SKM-1 treated with dmso at 0.1 percent for 144 hours (cell line): ENCODE results near the gene RGL1.

ENCODE experiments used
- DNase-seq: peaks from one replicate; lab custom pipeline; 2025; ENCODE audit not compliant: unreplicated experiment; lab: John Stamatoyannopoulos, UW

RGL1 gene

DNA sequence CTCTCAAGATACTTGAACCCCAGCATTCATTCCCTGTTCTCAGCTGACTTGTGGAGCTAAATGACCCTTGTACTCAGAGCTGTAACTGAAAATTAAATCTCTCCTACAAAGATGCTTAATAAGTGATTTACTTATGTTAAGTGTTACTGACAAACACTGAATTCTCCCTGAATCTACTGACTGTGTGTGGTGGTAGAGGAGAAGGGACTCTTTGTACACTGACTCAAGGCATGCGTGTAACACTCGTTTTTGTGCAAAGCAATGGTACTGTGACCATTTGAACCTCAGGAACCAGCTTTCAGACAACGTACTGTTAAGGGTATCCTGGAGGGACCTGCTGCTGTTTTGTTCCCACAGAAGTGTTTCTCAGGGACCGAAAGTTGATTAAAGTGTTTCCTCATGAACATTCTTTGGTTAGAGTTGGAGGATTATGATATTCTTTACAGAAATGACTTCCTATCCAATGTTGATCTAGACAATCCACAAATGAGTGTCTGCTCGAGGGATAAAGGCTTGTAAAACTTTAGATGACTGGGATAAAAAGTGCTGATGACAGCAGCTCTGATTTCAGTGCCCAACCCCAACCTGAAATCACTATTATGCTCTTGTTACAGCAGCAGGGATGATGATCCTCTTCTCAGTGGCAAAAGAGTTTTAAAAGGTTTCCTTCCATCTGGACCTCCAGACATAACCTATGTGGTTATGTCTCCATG is 12.8 kb downstream of the RGL1 start:
- no peak for DNase-seq

DNA sequence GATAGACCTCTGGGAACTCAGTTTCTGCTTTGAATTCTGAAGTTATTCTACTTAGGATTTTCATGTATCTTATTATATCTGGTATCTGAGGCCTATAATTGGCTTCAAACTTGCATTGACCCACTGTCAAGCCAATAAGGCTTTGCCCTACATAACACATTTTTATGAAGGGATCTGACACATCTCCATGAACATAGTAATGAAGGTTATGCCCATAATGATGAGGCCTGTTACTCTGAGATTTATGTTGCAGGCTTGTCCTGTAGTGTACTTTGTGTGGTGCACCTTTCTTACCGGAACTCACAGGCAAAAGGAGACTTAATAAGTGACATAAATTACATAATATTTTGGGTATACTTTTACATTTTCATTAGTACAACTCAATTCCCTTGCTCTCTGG is 14.1 kb downstream of the RGL1 start:
- DNase-seq = no peak

DNA sequence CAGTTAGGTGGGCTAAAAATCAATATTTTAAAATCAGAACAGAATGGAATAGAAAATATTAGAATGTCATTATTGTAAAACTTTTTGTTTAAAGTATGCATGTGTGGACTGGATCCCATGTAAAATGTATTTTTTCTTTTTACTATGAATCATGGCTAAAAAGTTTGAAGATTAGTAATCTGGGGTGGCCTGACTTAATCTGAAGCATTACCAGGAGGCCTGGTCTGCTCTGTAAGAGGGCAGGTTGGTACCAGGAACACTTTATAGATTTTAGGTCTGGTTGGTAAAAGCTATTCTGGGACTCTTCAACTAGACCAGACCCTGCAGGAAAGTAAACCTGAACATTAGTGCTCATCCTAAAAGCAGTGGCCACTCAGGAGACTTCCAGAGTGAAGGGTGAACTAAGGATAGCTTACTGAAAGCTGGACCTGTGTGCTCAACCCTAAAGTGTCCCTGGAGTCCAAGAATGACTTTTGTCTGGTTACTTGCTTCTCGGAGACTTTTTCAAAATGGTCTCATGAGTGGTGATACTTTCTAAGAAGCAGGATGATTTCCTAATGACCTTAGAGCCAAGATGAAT is 16.5 kb downstream of the RGL1 start:
- DNase-seq = no peak

DNA sequence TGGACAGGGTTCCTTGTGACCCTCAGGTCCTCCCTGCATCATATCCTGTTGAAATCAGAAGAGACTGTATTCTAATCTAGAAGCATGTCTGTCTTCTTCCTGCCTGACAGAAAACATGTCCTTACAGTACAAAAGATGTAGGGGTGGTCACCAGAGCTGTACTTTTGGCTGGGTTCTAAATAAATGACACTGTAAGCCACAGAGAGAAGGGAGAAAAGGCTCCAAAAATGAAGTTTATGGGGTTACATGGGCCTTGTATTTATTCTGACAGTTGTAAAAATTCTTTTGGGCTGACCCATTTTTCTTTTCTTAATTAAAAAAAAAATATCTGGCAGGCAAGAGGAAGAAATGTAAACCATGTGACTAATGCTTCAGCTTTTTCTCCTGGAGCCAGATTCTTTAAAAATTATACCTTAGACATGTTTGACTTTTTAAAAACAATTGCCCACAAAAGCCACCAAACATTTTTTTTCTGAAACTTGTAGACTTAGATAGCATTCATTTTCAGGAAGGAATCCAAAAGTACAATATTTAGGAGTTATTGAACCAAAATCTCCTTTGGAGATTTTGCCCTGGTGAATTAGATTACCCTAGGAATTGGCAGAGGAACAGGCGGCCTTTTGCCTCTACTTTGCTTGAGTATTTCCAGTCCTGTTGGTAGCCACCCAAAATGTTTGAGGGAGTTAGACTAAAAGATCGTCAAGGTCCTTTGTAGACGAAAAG is 17.1 kb downstream of the RGL1 start:
- no peak for DNase-seq

DNA sequence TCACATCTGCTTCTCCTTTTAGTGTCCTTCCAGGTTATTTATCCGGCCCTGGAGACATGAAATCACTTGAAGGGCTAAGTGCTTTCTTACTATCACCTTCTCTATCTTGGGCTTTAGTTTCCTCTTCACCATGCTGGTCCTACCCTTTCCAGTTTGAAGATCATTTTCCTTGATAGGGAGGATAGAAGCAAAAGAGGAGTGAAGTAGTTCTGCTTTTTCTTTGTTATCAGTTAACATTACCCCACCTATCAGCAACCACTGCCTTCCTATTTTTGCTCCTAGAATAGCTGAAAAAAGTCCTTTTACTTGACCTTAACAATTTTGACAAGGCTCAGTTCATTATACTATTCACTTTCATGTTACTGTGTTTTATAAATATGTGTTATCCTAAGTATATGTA is 19.4 kb downstream of the RGL1 start:
- DNase-seq = no peak

DNA sequence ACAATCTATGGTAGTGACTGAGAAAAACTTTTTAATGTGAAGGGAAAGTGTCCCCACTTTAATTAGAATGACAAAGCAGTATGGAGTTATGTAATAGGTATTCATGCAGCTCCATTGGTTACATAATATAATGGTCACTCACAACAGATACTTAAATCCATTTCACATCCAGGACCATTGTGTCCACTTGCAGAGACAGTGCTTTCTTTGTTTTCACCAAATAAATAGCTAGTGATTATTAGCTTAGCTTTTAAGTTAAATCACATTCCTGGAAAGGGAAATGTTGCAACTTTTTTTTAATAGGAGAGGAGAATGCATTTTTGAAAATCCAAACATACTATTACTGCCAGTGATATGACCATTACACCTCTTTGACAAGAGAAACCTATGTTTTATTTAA is 22.9 kb downstream of the RGL1 start:
- no peak for DNase-seq

DNA sequence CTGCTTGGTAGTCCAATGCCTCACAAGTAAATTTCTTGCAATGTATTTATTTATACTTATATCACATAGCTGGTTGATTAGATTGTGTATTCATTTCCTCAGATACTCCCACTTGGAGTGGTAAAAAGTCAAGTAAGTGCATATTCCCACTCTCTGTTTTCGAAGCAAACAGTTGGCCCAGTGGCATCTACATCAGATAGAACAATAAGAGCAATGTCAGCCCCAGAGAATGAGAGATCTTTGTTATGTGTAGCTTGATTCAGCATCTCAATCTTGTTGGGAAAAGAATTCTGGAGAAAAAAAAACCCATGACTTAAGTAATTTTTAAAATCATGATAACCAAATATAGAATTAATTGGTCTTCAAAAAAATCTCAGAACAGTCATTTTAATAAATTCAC is 25.5 kb downstream of the RGL1 start:
- no peak for DNase-seq

DNA sequence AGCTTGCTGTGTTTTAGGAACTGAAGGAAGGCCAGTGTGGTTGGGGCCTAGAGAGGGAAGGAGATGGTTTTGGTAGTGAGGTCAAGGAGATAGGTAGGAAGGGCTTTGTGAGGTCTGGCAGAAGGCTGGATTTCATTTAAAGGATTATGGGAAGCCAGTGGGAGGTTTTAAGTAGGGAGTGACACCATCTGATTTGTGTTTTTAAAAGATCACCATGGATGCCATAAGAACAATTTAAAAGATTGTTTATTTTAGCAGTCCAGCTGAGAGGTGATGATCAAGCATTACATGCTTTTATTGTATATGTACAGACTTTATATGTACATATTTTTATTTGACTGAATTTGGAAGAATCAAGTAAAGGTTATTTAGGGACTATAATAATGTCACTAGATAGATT is 26.4 kb downstream of the RGL1 start:
- no peak for DNase-seq

DNA sequence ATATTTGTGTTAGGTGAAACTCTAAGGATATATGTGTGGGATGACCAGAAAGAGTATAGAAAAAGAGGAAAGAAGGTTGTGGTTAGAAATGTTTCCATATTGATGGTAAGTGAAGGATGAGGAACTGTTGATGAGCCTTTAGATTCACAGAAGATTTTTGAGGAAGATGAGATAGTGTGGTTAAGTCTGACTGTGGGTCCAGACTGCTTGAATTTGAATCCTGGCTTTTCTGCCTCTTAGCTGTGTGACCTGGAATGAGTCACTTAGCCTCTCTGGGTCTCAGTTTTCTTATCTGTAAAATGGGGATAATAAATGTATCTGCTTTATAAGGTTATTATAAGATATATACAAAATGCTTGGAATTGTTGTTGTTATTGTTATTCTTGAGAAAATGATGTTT is 27.5 kb downstream of the RGL1 start:
- peak; percentile 97 for DNase-seq

DNA sequence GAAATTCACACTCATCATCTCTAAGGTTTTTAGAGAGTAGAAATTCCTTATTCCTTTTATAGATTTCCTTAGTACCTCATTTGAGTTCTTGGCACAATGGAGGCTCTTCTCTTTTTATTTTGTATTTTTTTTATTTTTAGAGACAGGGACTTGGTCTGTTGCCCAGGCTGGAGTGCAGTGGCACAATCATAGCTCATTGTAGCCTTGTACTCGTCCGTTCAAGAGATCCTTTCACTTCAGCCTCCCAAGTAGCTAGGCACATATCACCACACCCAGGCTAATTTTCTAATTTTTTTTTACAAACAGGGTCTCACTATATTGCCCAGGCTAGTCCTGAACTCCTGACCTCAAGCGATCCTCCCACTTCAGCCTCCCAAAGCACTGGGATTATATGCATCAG is 29.6 kb downstream of the RGL1 start:
- no peak for DNase-seq

DNA sequence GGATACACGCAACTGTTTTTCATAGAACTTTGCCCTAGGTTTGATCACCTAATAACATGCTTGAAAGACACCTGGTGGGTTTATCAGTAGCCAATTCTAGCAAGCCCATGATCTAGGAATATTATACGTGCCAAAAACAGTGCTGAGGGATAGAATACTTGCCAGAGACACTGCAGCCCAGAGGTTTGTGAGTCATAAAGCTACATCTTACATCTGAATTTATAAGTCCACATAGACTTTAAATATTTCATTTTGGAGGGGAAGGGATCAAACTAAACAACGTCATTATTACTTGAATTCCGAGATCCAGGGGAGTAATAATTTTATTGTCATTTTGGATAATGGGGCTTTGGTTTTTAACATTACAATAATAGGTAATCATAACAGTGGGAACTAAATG is 31.7 kb downstream of the RGL1 start:
- no peak for DNase-seq

DNA sequence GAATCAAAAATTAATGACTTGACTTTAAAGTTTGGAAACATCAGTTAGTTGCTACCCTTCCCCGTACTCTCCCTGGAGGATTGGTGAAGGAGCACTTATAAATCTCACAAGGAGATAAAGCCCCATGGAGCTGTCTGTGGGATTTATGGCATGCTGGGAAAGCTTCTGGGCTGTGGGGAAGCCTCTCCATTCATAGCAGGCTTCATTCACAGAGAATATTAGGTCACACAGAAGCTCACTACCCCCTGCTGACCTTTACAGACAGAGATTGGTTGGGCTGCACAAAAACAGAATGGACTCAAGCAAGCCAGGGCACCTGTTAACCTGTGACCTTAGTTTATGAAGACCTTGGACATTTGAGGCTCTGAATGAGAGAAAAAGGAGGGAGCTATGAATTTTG is 32.1 kb downstream of the RGL1 start:
- DNase-seq = no peak

DNA sequence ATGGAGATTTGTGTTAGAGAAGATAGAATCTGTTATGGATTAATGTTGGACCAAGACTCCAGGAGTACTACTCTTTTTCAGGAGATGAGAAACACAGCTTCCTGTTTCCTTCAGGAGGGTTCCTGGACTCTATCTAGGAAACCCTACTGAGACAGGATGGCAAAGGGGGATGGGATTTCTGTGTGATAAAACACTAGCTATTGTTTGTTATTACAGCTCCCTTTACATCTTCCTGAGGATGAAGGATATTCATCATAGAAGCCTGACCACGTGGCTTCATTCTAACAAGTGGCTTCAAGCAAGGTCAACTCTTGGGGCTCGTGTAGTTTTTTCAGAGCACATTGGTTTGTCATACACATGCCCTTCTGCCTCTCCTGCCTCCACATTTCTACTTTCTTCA is 33.3 kb downstream of the RGL1 start:
- DNase-seq = no peak

DNA sequence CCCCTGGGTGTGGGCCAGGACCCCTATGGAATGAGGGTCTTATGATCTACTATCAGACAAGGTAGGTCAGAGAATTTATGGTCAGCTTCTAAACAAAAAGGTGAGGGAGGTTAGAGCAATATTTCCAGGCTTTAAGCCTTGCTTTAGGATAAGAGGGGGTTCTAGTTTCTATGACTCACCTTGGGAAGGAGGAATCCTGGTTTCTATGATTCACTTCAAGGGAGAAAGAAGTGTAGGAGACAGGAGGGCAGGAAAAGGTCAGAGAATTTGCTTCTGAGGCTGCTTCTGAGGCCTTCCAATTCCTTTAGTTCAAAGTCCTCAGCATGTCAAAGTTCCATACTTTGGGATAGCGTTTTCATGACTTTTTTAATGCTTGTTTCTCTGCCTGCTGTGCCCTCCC is 35.2 kb downstream of the RGL1 start:
- DNase-seq = no peak

DNA sequence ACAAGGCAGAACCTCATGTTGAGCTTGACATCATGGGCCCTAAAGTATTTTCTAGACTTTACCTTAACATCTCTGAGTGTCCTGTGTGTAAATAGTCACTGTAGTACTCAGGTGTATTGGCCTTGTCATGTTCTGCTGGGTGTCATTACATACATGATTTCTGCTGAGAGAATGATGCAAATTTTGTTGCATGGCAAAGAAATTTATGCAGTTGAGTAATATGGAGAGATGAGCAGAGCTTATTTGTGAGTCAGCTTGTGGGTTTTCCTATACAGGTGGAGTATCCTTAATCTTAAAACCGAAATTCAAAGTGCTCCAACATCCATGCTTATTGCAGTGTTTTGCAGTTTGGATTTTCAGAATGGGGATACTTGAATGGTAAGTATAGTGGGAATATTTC is 36.6 kb downstream of the RGL1 start:
- DNase-seq = no peak

DNA sequence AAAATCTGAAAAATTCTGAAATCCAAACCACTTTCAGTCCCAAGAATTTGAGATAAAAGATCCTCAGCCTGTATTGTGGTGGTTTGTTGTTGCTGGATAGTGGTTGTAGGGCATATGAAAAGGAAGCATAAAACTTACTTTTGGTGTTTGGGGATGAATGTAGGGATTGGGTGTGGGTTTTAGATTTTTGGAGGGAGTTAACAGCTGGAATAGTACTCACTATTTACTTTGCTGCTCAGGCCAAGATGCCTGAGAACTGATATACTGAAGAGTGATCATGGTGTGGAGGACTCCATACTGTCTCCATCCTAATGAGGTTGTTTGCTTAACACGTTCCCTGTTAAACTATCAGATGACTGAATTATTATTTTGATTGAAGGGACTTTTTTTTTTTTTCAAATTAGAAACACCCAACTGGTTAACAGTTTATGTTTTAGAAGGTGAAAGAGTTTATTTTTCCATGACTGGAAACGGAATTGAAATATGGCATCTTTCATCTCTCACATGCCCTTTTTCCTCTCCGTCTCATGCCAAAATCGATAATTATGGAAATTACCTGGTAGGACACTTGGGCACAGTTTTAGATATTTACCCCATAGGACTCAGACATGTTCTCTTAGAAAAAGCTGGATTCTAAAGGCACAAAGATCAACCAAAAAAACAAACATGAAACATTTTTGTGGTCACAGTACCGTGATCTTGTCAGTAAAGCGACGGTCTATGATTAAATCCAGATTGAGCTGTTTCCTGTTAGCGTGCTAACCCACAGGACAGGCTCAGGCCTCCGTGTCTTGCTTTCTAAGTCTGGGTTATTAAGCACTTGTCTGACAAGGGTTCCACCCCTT is 37.3 kb downstream of the RGL1 start:
- DNase-seq = no peak

DNA sequence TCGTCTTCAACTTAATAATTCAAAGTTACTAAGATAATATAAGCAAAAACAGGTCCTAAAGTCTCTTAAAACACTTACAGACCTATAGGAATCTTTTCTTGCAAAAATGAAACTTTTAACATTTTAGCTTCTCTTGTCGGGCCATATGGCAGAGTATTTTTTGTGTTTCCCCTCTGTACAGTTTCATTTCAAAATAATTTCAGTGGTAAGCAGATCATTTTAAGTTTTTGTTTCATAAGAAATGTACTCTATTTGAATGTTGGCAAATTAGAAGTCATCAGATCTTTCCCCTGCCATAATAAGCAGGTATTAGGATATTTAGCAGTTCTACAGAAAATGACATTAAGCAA is 37.9 kb downstream of the RGL1 start:
- no peak for DNase-seq

DNA sequence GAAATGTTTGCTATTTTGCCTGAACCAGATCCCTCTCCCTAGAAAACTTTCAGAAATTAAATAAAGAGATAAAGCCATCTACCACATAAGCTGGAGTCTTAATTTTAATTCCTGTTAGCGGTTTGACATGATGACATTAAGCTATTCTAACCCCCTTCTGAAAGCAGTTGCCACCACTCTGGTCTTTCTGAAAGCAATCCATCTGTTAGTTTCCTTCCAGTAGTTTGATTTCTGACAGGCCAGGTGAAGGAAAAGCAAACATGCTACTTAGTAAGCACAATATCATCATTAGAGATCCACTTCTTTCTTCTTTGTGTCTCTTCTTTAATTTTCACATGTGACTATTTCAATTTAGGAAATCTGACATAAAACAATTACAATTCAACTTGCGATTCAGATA is 39.9 kb downstream of the RGL1 start:
- no peak for DNase-seq

DNA sequence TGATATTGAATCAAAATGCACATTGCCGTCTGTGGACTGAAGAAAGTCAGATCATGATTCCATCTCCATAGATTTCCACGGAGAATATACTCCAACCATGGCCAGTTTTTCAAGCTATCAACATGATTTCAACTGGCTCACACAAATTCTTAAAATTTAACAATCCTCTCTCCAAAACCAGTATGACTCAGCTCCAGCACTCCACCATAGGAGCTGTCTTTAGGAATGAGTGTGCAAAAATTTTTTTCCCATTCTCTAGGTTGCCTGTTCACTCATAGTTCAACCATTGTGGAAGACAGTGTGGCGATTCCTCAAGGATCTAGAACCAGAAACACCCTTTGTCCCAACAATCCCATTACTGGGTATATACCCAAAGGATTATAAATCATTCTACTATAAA is 40.8 kb downstream of the RGL1 start:
- no peak for DNase-seq

DNA sequence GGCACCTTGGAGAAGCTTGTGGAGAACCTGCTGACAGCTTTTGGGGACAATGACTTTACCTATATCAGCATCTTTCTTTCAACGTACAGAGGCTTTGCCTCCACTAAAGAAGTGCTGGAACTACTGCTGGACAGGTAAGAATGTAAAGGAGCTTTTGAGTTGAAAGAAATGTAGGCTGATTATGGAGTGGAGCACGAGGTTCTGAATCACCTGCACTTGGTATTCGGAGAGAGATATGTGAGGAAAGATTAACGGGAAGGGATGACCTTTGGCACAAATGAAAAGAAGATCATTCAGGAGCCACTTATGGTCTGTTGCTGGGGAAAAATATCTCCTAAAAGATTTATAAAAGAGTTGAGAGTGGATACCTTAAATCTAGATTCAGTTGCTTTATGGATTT is 42.7 kb downstream of the RGL1 start:
- no peak for DNase-seq

DNA sequence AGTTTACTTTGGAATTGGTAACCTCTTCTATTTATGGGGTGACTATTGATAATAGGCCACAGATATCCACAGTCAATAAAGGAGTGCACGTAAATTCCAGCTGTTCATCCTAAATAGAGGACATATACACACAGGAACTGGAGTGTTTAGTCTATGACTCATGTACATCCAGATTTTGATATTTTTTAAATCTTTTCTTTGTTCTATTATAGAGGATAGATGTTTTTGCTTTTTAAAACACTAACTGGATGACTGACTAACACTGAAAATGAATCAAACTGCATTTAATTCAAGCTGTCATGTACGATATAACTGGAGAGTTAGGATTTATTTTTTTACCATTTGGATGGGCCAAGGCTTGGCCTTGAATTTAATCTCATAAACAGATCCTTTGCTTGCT is 45.9 kb downstream of the RGL1 start:
- DNase-seq = no peak

DNA sequence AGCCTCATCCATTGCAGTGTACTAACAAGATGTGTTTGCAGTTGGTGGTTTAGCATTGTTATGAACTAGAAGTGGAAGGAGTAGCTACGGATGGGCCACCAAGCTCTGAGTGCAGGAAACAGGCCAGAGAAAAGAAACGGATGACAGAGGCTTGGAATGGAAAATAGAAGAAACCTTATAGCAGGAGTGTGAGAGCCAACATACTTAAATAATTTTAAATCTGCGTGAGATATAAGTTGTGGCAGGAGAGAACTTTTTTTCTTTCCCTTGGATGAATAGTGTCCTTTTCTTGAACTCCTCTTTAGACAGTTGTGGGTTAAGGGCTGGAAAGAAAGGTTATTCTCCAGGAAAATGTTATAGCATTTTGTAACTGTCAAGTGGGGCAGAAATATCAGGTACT is 54.2 kb downstream of the RGL1 start:
- no peak for DNase-seq
